ENCODE results near the gene PKN2. TPM values are rescaled to one million over a fixed set of nuclear protein-coding genes. Genes with fewer than 3 reads are reported as not detected.
A peak's percentile ranks its signal among the peaks of the same experiment; 100 is the strongest.

Gene PKN2
- total RNA-seq, 6 experiments from 2014 or later = 13.6 to 16.6 (median 15.0) TPM

DNA sequence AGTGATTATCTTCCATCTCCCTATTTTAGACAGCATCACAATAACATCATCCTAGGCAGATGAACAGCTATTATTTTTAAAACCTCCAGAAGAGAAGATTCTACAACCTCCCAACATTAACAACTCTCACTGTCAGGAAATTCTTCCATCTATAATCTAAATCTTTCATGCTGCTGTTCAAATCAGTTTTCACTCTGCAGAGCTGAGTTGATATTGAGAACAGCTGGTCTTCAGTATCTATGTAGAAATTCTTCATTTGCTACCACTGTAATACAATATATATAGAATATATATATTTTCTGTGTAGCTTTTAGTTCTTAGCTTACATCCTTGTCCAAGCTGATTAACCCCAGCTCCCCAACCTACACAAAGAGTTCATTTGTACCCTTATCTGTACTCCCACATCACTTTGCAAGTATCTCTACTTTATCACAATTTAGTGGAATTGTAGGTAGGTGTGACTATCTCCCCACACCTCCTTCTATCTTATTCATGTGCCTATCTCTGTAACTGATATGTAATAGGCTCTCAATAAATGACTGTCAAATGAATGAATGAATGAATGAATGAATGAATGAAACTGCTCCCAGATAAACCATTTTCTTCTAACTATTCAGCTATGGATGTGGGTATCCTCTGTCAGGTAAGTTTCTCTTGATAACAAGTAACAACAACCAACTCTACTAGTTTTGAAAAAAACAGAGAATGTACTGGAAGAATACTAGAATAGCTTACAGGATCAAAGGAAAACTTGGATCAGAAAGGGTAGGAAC is 37.4 kb upstream of the PKN2 start:
- TF ChIP-seq, protein P1, sequence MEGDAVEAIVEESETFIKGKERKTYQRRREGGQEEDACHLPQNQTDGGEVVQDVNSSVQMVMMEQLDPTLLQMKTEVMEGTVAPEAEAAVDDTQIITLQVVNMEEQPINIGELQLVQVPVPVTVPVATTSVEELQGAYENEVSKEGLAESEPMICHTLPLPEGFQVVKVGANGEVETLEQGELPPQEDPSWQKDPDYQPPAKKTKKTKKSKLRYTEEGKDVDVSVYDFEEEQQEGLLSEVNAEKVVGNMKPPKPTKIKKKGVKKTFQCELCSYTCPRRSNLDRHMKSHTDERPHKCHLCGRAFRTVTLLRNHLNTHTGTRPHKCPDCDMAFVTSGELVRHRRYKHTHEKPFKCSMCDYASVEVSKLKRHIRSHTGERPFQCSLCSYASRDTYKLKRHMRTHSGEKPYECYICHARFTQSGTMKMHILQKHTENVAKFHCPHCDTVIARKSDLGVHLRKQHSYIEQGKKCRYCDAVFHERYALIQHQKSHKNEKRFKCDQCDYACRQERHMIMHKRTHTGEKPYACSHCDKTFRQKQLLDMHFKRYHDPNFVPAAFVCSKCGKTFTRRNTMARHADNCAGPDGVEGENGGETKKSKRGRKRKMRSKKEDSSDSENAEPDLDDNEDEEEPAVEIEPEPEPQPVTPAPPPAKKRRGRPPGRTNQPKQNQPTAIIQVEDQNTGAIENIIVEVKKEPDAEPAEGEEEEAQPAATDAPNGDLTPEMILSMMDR (IDR thresholded peaks at IDR 0.05) = no peak
- no peak for TF ChIP-seq POLR2A (IDR thresholded peaks at IDR 0.05)
- H3K9me3 ChIP-seq = no peaks in the 10 kb centered on the region
- H3K27me3 ChIP-seq = no peaks in the 10 kb centered on the region
- H3K27ac ChIP-seq = peak overlapping the region in 1 of 3 donors; percentile 22
- no peak overlapping the region for H3K4me3 ChIP-seq
- intact Hi-C loops (cut with DNase I) = no loop called here
- ATAC-seq (no peak), DNase-seq (no peak)
- H3K4me1 ChIP-seq = no peaks in the 10 kb centered on the region
- no peaks in the 10 kb centered on the region for H3K36me3 ChIP-seq

DNA sequence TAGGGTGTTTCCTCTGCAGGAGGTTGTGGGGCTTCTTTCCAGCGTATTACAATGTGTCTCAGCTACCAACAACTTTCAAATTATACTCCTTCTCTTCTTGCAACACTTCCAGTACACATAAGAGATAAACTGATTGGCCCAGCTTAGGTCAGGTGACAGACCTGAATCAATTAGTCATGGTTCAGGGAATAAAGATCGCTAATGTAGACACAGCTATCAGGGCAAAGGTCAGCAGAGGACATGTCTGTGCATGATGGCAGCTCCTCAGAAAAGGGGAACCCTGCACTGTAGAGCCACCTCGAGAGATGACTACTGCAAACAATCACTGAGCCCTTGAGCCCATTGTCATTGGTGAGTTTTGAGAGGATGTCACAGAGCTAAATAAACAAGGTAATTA is 36.8 kb upstream of the PKN2 start:
- Histone ChIP-seq H3K36me3 (no peaks in the 10 kb centered on the region), H3K27me3 (no peaks in the 10 kb centered on the region), H3K9me3 (no peaks in the 10 kb centered on the region), H3K4me1 (no peaks in the 10 kb centered on the region), H3K27ac (peak overlapping the region in 1 of 3 donors; percentile 22), H3K4me3 (peak overlapping the region in 1 of 3 donors; percentile 10)
- DNase-seq = peak in 1 of 3 donors; percentile 48
- WGBS (ENCODE audit: insufficient coverage, low coverage, low lambda C conversion rate, missing lambda C conversion rate) = 25% methylated on average over 3 of the region's 3 CpGs
- ATAC-seq = peak; percentile 96 to 99 (median 97)
- intact Hi-C loops (cut with DNase I) = no loop called here
- TF ChIP-seq, protein P1 (IDR thresholded peaks at IDR 0.05) = no peak
- no peak for TF ChIP-seq POLR2A (IDR thresholded peaks at IDR 0.05)

DNA sequence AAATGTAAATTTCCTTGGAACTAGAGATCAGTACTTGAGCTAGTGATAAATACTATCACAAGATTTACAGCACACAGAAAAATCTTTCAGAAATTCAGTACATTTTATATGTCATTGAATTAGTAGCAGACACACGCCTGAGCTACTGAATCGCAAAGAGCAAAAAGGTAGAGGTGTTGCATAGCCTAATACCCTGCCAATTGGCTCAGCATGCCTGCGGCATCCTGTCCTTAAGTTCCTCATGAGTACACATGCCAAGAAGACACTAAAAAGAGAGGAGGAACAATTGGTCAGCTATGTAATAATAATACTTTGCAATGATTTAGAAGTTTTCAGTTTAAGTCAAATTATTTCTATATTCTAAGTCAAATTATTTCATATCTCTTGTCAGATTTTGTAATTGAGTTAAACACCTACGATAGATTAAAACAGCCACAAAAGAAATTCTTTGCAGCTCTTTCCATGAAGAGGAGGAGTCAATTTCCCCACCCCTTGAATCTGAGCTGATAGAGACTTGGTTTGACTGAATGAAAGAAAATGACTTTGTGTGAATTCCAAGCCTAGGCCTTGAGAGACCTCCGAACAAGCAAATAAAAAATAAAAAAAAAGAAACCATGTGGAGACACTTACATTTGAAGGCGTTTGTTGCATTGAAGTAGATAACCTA is 36.2 kb upstream of the PKN2 start:
- WGBS (ENCODE audit: insufficient coverage, low coverage, low lambda C conversion rate, missing lambda C conversion rate) = 81% methylated on average over 6 of the region's 6 CpGs
- no peaks in the 10 kb centered on the region for H3K9me3 ChIP-seq
- H3K27ac ChIP-seq = no peak overlapping the region
- no peaks in the 10 kb centered on the region for H3K27me3 ChIP-seq
- no peak for DNase-seq
- intact Hi-C loops (cut with DNase I) = no loop called here
- peak in 3 of 4 donors; percentile 18 to 58 (median 41) for ATAC-seq
- no peaks in the 10 kb centered on the region for H3K4me1 ChIP-seq
- H3K36me3 ChIP-seq = no peaks in the 10 kb centered on the region
- peak overlapping the region in 1 of 3 donors; percentile 10 for H3K4me3 ChIP-seq
- no peak for TF ChIP-seq POLR2A (IDR thresholded peaks at IDR 0.05)
- TF ChIP-seq, protein P1 (IDR thresholded peaks at IDR 0.05) = no peak

DNA sequence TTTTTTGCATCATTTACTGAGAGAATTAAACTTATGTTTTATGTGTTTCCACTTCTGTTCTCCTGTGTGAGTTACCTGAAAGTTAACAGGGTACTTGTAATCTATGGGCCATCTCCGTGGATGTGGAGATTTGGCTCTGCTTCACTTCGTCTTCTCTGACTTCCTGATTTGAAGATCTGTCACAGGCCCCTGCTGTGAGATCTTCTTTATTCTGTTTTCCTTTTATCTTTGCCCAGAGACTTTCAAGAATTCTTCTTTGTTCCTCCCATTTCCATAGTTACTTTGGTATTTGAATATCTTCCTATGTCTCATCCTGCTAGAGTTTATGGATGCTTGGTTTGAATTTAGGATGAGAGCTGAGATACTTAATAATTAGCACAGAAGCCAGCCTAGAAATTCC is 35.4 kb upstream of the PKN2 start:
- no peaks in the 10 kb centered on the region for H3K27me3 ChIP-seq
- DNase-seq = no peak
- no peaks in the 10 kb centered on the region for H3K36me3 ChIP-seq
- no peak for TF ChIP-seq POLR2A (IDR thresholded peaks at IDR 0.05)
- TF ChIP-seq, protein P1 (IDR thresholded peaks at IDR 0.05) = no peak
- intact Hi-C loops (cut with DNase I) = no loop called here
- 56% methylated on average over 2 of the region's 2 CpGs for WGBS (ENCODE audit: insufficient coverage, low coverage, low lambda C conversion rate, missing lambda C conversion rate)
- ATAC-seq = no peak
- H3K27ac ChIP-seq = no peak overlapping the region
- no peaks in the 10 kb centered on the region for H3K4me1 ChIP-seq
- no peak overlapping the region for H3K4me3 ChIP-seq
- H3K9me3 ChIP-seq = no peaks in the 10 kb centered on the region

Data from right lobe of liver (tissue), 6 donors.